ENCODE measurements around the gene PCED1B.

- TF ChIP-seq CEBPB (IDR thresholded peaks at IDR 0.05) (no peak), FOXM1 (IDR thresholded peaks at IDR 0.05; ENCODE audit: borderline replicate concordance, low read depth) (no peak), YY1 (IDR thresholded peaks at IDR 0.05; ENCODE audit: low read depth) (no peak), EP300 (IDR thresholded peaks at IDR 0.05; ENCODE audit: borderline replicate concordance) (no peak), TEAD4 (IDR thresholded peaks at IDR 0.05) (no peak), MAX (IDR thresholded peaks at IDR 0.05) (no peak), TCF12 (IDR thresholded peaks at IDR 0.05; ENCODE audit: low read depth) (no peak), RAD21 (IDR thresholded peaks at IDR 0.05; ENCODE audit: low read depth) (no peak)
Observed at GRCh38 chr12:47249082-47249481, 169.7 kb downstream of the PCED1B start.
